Raji (cell line): ENCODE data around the gene DENND1A.

Source experiments
- POLR2A ChIP-seq: IDR thresholded peaks from 2 replicates; pipeline ENCODE4 v1.6.1; 2011; ENCODE audit warnings: low read depth, low read length, control low read depth; ENCODE audit not compliant: insufficient read depth

The DENND1A gene

GRCh38 chr9:123929870-123930831, at the start of gene DENND1A:
Gene DENND1A (minus strand): TSS chr9:123930126. CDS start chr9:123929905, 221 bp downstream.
- peak; percentile 60 for TF ChIP-seq POLR2A

GRCh38 chr9:123978981-123979380, 49.1 kb upstream of the DENND1A start:
- TF ChIP-seq POLR2A = no peak

GRCh38 chr9:123975871-123976270, 45.9 kb upstream of the DENND1A start:
- no peak for TF ChIP-seq POLR2A

GRCh38 chr9:123974471-123974870, 44.5 kb upstream of the DENND1A start:
- TF ChIP-seq POLR2A = no peak

GRCh38 chr9:123973590-123974223, 43.8 kb upstream of the DENND1A start:
- TF ChIP-seq POLR2A = no peak

GRCh38 chr9:123972618-123973017, 42.7 kb upstream of the DENND1A start:
- no peak for TF ChIP-seq POLR2A

GRCh38 chr9:123967323-123967722, 37.4 kb upstream of the DENND1A start:
- TF ChIP-seq POLR2A = no peak

GRCh38 chr9:123965801-123966686, 36.1 kb upstream of the DENND1A start:
- TF ChIP-seq POLR2A = no peak

- TF ChIP-seq POLR2A = no peak
Measured at GRCh38 chr9:123964761-123965160, 34.8 kb upstream of the DENND1A start.

- no peak for TF ChIP-seq POLR2A
Measured at GRCh38 chr9:123960965-123961364, 31.0 kb upstream of the DENND1A start.

- TF ChIP-seq POLR2A = no peak
Measured at GRCh38 chr9:123960366-123960765, 30.4 kb upstream of the DENND1A start.

GRCh38 chr9:123959787-123960186, 29.9 kb upstream of the DENND1A start:
- TF ChIP-seq POLR2A = no peak

GRCh38 chr9:123957731-123958130, 27.8 kb upstream of the DENND1A start:
- TF ChIP-seq POLR2A = no peak

GRCh38 chr9:123957168-123957721, 27.3 kb upstream of the DENND1A start:
- no peak for TF ChIP-seq POLR2A

- no peak for TF ChIP-seq POLR2A
Measured at GRCh38 chr9:123955637-123956036, 25.7 kb upstream of the DENND1A start.
